DND-41 (cell line): ENCODE results near the gene SST.

Experiments used
- ATAC-seq: fragments of 200-7000 bp; cut with Tn5 transposase; 3 replicates; pipeline ENCODE4 v1.9.1; 2021; ENCODE audit warnings: low read depth; ENCODE audit not compliant: insufficient read depth
- DNase-seq: peaks from one replicate; pipeline ENCODE4 v3.0.0-alpha.2; 2020
- H2AFZ ChIP-seq: 2 replicates; pipeline ENCODE4 v1.6.0; 2012; ENCODE audit warnings: low read depth, low read length
- H3K27ac ChIP-seq: 2 replicates; pipeline ENCODE4 v1.5.1; 2012; ENCODE audit warnings: low read length, inconsistent platforms
- H3K27me3 ChIP-seq: fragments of 200-600 bp; sonication (generic); 2 replicates; pipeline ENCODE4 v1.6.0; 2012; ENCODE audit warnings: low read length, mild to moderate bottlenecking, inconsistent platforms; ENCODE audit not compliant: insufficient read depth, poor library complexity
- H3K36me3 ChIP-seq: 2 replicates; pipeline ENCODE4 v1.5.1; 2012; ENCODE audit warnings: low read length, inconsistent platforms; ENCODE audit not compliant: insufficient read depth
- H3K4me1 ChIP-seq: 2 replicates; pipeline ENCODE4 v1.5.1; 2012; ENCODE audit warnings: mild to moderate bottlenecking, low read length; ENCODE audit not compliant: insufficient read depth
- H3K4me2 ChIP-seq: 2 replicates; pipeline ENCODE4 v1.6.0; 2012; ENCODE audit warnings: mild to moderate bottlenecking, moderate library complexity, low read length, inconsistent platforms; ENCODE audit not compliant: insufficient read depth
- H3K4me3 ChIP-seq, 2 experiments: fragments of 200-600 bp in 1 of 2; shearing (Covaris generic) in 1 of 2; 2 replicates each; pipeline ENCODE4 v1.5.1; 2012 to 2016; ENCODE audit warnings: inconsistent platforms in 2 of 2, low read length in 2 of 2, mild to moderate bottlenecking in 2 of 2, low read depth in 1 of 2, moderate library complexity in 1 of 2
- H3K79me2 ChIP-seq: 2 replicates; pipeline ENCODE4 v1.6.0; 2012; ENCODE audit warnings: low read length, inconsistent platforms; ENCODE audit not compliant: insufficient read depth
- H3K9ac ChIP-seq: 2 replicates; pipeline ENCODE4 v1.6.0; 2012; ENCODE audit warnings: low read depth, mild to moderate bottlenecking, inconsistent platforms, low read length, moderate library complexity
- H3K9me3 ChIP-seq: 2 replicates; pipeline ENCODE4 v1.5.1; 2012; ENCODE audit warnings: low read length, moderate library complexity, mild to moderate bottlenecking, inconsistent platforms; ENCODE audit not compliant: insufficient read depth, severe bottlenecking
- H4K20me1 ChIP-seq: 2 replicates; pipeline ENCODE4 v1.6.0; 2012; ENCODE audit warnings: low read length; ENCODE audit not compliant: insufficient read depth
- CTCF ChIP-seq: IDR thresholded peaks from 2 replicates; pipeline ENCODE4 v1.5.1; 2012; ENCODE audit warnings: borderline replicate concordance, low read length, moderate library complexity, mild to moderate bottlenecking; ENCODE audit not compliant: poor library complexity, severe bottlenecking; ENCODE audit errors: extremely low read depth
- EZH2 ChIP-seq: IDR thresholded peaks from 3 replicates; pipeline ENCODE4 v1.6.1; 2012; ENCODE audit warnings: borderline replicate concordance, low read depth, mild to moderate bottlenecking, moderate library complexity, low read length, inconsistent platforms; ENCODE audit not compliant: severe bottlenecking

The SST gene

GRCh38 chr3:187677604-187678003 lies 7.4 kb upstream of the SST start:
- no peak for TF ChIP-seq CTCF

GRCh38 chr3:187673012-187673411 lies 2.8 kb upstream of the SST start:
- Histone ChIP-seq H3K9ac (no peak overlapping the region), H3K27me3 (peaks cover 12% of the 10 kb centered on the region), H3K27ac (no peak overlapping the region), H4K20me1 (no peaks in the 10 kb centered on the region), H3K4me1 (no peaks in the 10 kb centered on the region), H3K4me2 (no peak overlapping the region), H3K9me3 (no peaks in the 10 kb centered on the region), H3K36me3 (no peaks in the 10 kb centered on the region), H3K79me2 (no peaks in the 10 kb centered on the region), H3K4me3 (no peak overlapping the region), H2AFZ (no peak overlapping the region)
- DNase-seq = no peak
- TF ChIP-seq CTCF = no peak
- no peak for TF ChIP-seq EZH2
- ATAC-seq = no peak

More at GRCh38 chr3:187677604-187678003, 7.4 kb upstream of the SST start:
- Histone ChIP-seq H3K9ac (no peak overlapping the region), H4K20me1 (no peaks in the 10 kb centered on the region), H3K27me3 (peaks cover 12% of the 10 kb centered on the region), H2AFZ (no peak overlapping the region), H3K79me2 (no peaks in the 10 kb centered on the region), H3K9me3 (no peaks in the 10 kb centered on the region), H3K4me2 (no peak overlapping the region), H3K36me3 (no peaks in the 10 kb centered on the region), H3K27ac (no peak overlapping the region), H3K4me3 (no peak overlapping the region), H3K4me1 (no peaks in the 10 kb centered on the region)
- DNase-seq = no peak
- no peak for ATAC-seq

GRCh38 chr3:187667526-187667925 lies 2.7 kb downstream of the SST start:
- H2AFZ ChIP-seq = no peak overlapping the region
- H3K79me2 ChIP-seq = no peaks in the 10 kb centered on the region
- no peak overlapping the region for H3K4me3 ChIP-seq
- TF ChIP-seq EZH2 (no peak), CTCF (no peak)
- no peaks in the 10 kb centered on the region for H3K27me3 ChIP-seq
- no peak overlapping the region for H3K9ac ChIP-seq
- no peak overlapping the region for H3K27ac ChIP-seq
- H3K4me2 ChIP-seq = no peak overlapping the region
- no peak for DNase-seq
- H4K20me1 ChIP-seq = no peaks in the 10 kb centered on the region
- ATAC-seq = no peak
- H3K4me1 ChIP-seq = no peaks in the 10 kb centered on the region
- no peaks in the 10 kb centered on the region for H3K9me3 ChIP-seq
- no peaks in the 10 kb centered on the region for H3K36me3 ChIP-seq

- H3K4me2 ChIP-seq = no peak overlapping the region
- no peak overlapping the region for H3K9ac ChIP-seq
- H3K9me3 ChIP-seq = no peaks in the 10 kb centered on the region
- H3K27me3 ChIP-seq = no peaks in the 10 kb centered on the region
- H3K4me1 ChIP-seq = no peaks in the 10 kb centered on the region
- no peaks in the 10 kb centered on the region for H3K79me2 ChIP-seq
- no peaks in the 10 kb centered on the region for H4K20me1 ChIP-seq
- H2AFZ ChIP-seq = no peak overlapping the region
- DNase-seq (no peak), ATAC-seq (no peak)
- TF ChIP-seq EZH2 (no peak), CTCF (no peak)
- no peak overlapping the region for H3K4me3 ChIP-seq
- H3K27ac ChIP-seq = no peak overlapping the region
- H3K36me3 ChIP-seq = no peaks in the 10 kb centered on the region
These were observed 4.3 kb downstream of the SST start for GRCh38 chr3:187665764-187666402.
